HCT116 (cell line): ENCODE data around the gene IL36B. TPM values are rescaled to one million over a fixed set of nuclear protein-coding genes. Genes with fewer than 3 reads are reported as not detected.

ENCODE experiments used
- ATAC-seq: fragments of 200-7000 bp; cut with Tn5 transposase; 2 replicates; pipeline ENCODE4 v1.9.1; 2020; ENCODE audit warnings: mild to moderate bottlenecking, moderate library complexity
- BruUV-seq: library from RNA; stranded (reverse); fragments of 400-500 nt; replicated peaks from 2 replicates; lab custom pipeline; 2021; lab: Mats Ljungman, UMichigan
- CTCF ChIA-PET: fragments of 300-600 bp; sonication (Branson Sonifier 250); formaldehyde crosslinking; loops from one replicate; lab custom pipeline; 2021; ENCODE audit warnings: antibody characterized with exemption; lab: Charles Lee
- POLR2A ChIA-PET: fragments of 300-600, 350-600 bp; sonication (Branson Sonifier 250); formaldehyde crosslinking; loops from one replicate; lab custom pipeline; 2021; ENCODE audit warnings: antibody characterized with exemption; lab: Charles Lee
- RAD21 ChIA-PET, 2 experiments: fragments of 300-600 bp; sonication (Branson Sonifier 250); formaldehyde crosslinking; loops; one replicate each; lab custom pipeline; 2023; ENCODE audit warnings: low total read pairs in 2 of 2; ENCODE audit not compliant: uncharacterized antibody in 2 of 2, unreplicated experiment in 2 of 2, low non-redundant PET in 1 of 2; lab: Charles Lee
- DNase-seq: peaks from one replicate; pipeline ENCODE4 v3.0.0-alpha.2; 2010; ENCODE audit warnings: low read depth, low spot score
- H2AFZ ChIP-seq: fragments of 200-600 bp; shearing (Covaris generic), sonication (generic); 2 replicates; pipeline ENCODE4 v1.6.1; 2017; ENCODE audit warnings: low read depth, mixed run types, mixed read lengths, antibody characterized with exemption, low read length; ENCODE audit not compliant: poor library complexity, severe bottlenecking
- H3K27ac ChIP-seq: 2 replicates; pipeline ENCODE4 v1.5.1; 2012; ENCODE audit warnings: low read depth, low read length
- H3K27me3 ChIP-seq: fragments of 200-600 bp; sonication (generic); 2 replicates; pipeline ENCODE4 v1.6.1; 2016; ENCODE audit warnings: mixed run types, low read length, mixed read lengths; ENCODE audit not compliant: insufficient read depth
- H3K36me3 ChIP-seq, 2 experiments: fragments of 200-500 bp in 1 of 2; fragments of 200-600 bp in 1 of 2; sonication (Bioruptor generic) in 1 of 2; sonication (generic) in 1 of 2; 2 replicates each; pipeline versions ENCODE4 v1.5.1 to v1.6.1; 2014 to 2016; ENCODE audit warnings: low read length in 2 of 2, inconsistent platforms in 1 of 2, mixed read lengths in 1 of 2, mixed run types in 1 of 2; ENCODE audit not compliant: insufficient read depth in 2 of 2, control insufficient read depth in 1 of 2
- H3K4me1 ChIP-seq, 2 experiments: fragments of 200-600 bp in 1 of 2; sonication (generic) in 1 of 2; 2 replicates each; pipeline versions ENCODE4 v1.5.1 to v1.6.1; 2012 to 2017; ENCODE audit warnings: low read length in 2 of 2, inconsistent platforms in 1 of 2, mild to moderate bottlenecking in 1 of 2, mixed read lengths in 1 of 2, mixed run types in 1 of 2, moderate library complexity in 1 of 2; ENCODE audit not compliant: insufficient read depth in 2 of 2, control insufficient read depth in 1 of 2
- H3K4me2 ChIP-seq: fragments of 200-600 bp; sonication (generic); 2 replicates; pipeline ENCODE4 v1.6.1; 2017; ENCODE audit warnings: mixed run types, low read length, mixed read lengths
- H3K4me3 ChIP-seq, 2 experiments: fragments of 200-600 bp in 1 of 2; sonication (generic) in 1 of 2; replicated peaks in 1 of 2; 2 replicates each; pipeline ENCODE4 v1.5.1; 2011 to 2016; ENCODE audit warnings: low read length in 2 of 2, control low read depth in 1 of 2, low read depth in 1 of 2, mild to moderate bottlenecking in 1 of 2, mixed read lengths in 1 of 2, mixed run types in 1 of 2
- H3K79me2 ChIP-seq: fragments of 200-600 bp; sonication (generic); 2 replicates; pipeline ENCODE4 v1.6.1; 2017; ENCODE audit warnings: mild to moderate bottlenecking, mixed run types, low read length, moderate library complexity, mixed read lengths; ENCODE audit not compliant: insufficient read depth
- H3K9ac ChIP-seq: fragments of 200-600 bp; sonication (generic); 2 replicates; pipeline ENCODE4 v1.6.1; 2016; ENCODE audit warnings: low read length, mixed read lengths
- H3K9me2 ChIP-seq: fragments of 200-600 bp; sonication (generic), shearing (Covaris generic); 2 replicates; pipeline ENCODE4 v1.6.1; 2017; ENCODE audit warnings: mixed run types, mild to moderate bottlenecking, moderate library complexity; ENCODE audit not compliant: insufficient read depth
- H3K9me3 ChIP-seq, 2 experiments: fragments of 200-500 bp in 1 of 2; fragments of 200-600 bp in 1 of 2; sonication (Bioruptor generic) in 1 of 2; sonication (generic) in 1 of 2; 2 replicates each; pipeline ENCODE4 v1.6.1; 2014 to 2017; ENCODE audit warnings: low read length in 2 of 2, mixed read lengths in 2 of 2, inconsistent platforms in 1 of 2, low read depth in 1 of 2, mild to moderate bottlenecking in 1 of 2, mixed run types in 1 of 2, moderate library complexity in 1 of 2; ENCODE audit not compliant: control insufficient read depth in 1 of 2, insufficient read depth in 1 of 2
- H4K20me1 ChIP-seq: fragments of 200-600 bp; sonication (generic), shearing (Covaris generic); 2 replicates; pipeline ENCODE4 v1.6.1; 2017; ENCODE audit warnings: mixed run types, mild to moderate bottlenecking, moderate library complexity; ENCODE audit not compliant: insufficient read depth
- CBX3 ChIP-seq: IDR thresholded peaks from 2 replicates; pipeline ENCODE4 v1.6.1; 2012; ENCODE audit warnings: low read depth
- EGR1 ChIP-seq: IDR thresholded peaks from 2 replicates; pipeline ENCODE4 v1.6.1; 2012; ENCODE audit warnings: low read depth
- ELF1 ChIP-seq: IDR thresholded peaks from 2 replicates; pipeline ENCODE4 v1.6.1; 2012; ENCODE audit warnings: low read depth, borderline replicate concordance
- JUND ChIP-seq: IDR thresholded peaks from 2 replicates; pipeline ENCODE4 v1.6.1; 2012
- MAX ChIP-seq: IDR thresholded peaks from 2 replicates; pipeline ENCODE4 v1.6.1; 2012
- POLR2A ChIP-seq: IDR thresholded peaks from 2 replicates; pipeline ENCODE4 v1.7.0; 2011; ENCODE audit warnings: borderline replicate concordance; ENCODE audit not compliant: insufficient read depth, insufficient read length; ENCODE audit errors: extremely low read depth
- SIN3A ChIP-seq: IDR thresholded peaks from 2 replicates; pipeline ENCODE4 v1.6.1; 2012; ENCODE audit warnings: low read depth
- SP1 ChIP-seq: IDR thresholded peaks from 2 replicates; pipeline ENCODE4 v1.6.1; 2012; ENCODE audit warnings: low read depth
- SRF ChIP-seq: IDR thresholded peaks from 2 replicates; pipeline ENCODE4 v1.6.1; 2012; ENCODE audit warnings: low read depth
- TCF7L2 ChIP-seq: IDR thresholded peaks from 2 replicates; pipeline ENCODE4 v1.7.0; 2011; ENCODE audit warnings: borderline replicate concordance, inconsistent platforms; ENCODE audit not compliant: insufficient read depth, insufficient read length; ENCODE audit errors: extremely low read depth
- YY1 ChIP-seq: IDR thresholded peaks from 2 replicates; pipeline ENCODE4 v1.6.1; 2011; ENCODE audit warnings: low read length, low read depth, moderate library complexity, mild to moderate bottlenecking; ENCODE audit not compliant: insufficient replicate concordance; ENCODE audit errors: extremely low read depth
- ZFX ChIP-seq: fragments of 450-650 bp; IDR thresholded peaks from 2 replicates; pipeline ENCODE4 v1.6.1; 2017
- ZNF274 ChIP-seq: fragments of 200-500 bp; sonication (Bioruptor generic); IDR thresholded peaks from 2 replicates; pipeline ENCODE4 v1.6.1; 2014; ENCODE audit warnings: mild to moderate bottlenecking, low read depth, low read length, inconsistent platforms
- intact Hi-C: fragments of 100-400 bp; cut with micrococcal nuclease; formaldehyde crosslinking; loops from 2 replicates; pipeline ENCODE4 v1.10.0; 2022
- total RNA-seq: library from RNA; stranded (reverse); gene quantifications from one replicate; pipeline ENCODE4 v1.2.1, GENCODE V29; 2021; ENCODE audit not compliant: unreplicated experiment
- TF ChIP-seq, protein P1 (sequence below): IDR thresholded peaks from 2 replicates; pipeline ENCODE4 v1.6.1; 2012; ENCODE audit warnings: low read depth

Gene IL36B
- total RNA-seq, 1 experiment from 2014 or later: not detected

- peaks cover 14 to 17% of the 10 kb centered on the region in 2 experiments; a peak in 3 of 4 replicates for H3K9me3 ChIP-seq
- no peak within 1 kb of the TSS for H2AFZ ChIP-seq
- TF ChIP-seq, protein P1, sequence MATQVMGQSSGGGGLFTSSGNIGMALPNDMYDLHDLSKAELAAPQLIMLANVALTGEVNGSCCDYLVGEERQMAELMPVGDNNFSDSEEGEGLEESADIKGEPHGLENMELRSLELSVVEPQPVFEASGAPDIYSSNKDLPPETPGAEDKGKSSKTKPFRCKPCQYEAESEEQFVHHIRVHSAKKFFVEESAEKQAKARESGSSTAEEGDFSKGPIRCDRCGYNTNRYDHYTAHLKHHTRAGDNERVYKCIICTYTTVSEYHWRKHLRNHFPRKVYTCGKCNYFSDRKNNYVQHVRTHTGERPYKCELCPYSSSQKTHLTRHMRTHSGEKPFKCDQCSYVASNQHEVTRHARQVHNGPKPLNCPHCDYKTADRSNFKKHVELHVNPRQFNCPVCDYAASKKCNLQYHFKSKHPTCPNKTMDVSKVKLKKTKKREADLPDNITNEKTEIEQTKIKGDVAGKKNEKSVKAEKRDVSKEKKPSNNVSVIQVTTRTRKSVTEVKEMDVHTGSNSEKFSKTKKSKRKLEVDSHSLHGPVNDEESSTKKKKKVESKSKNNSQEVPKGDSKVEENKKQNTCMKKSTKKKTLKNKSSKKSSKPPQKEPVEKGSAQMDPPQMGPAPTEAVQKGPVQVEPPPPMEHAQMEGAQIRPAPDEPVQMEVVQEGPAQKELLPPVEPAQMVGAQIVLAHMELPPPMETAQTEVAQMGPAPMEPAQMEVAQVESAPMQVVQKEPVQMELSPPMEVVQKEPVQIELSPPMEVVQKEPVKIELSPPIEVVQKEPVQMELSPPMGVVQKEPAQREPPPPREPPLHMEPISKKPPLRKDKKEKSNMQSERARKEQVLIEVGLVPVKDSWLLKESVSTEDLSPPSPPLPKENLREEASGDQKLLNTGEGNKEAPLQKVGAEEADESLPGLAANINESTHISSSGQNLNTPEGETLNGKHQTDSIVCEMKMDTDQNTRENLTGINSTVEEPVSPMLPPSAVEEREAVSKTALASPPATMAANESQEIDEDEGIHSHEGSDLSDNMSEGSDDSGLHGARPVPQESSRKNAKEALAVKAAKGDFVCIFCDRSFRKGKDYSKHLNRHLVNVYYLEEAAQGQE: no peak
- TF ChIP-seq, all 23 proteins: peak for 0
- RAD21 ChIA-PET: no interaction called here
- no peak within 1 kb of the TSS for H3K9ac ChIP-seq
- no peaks in the 10 kb centered on the region for H3K27me3 ChIP-seq
- POLR2A ChIA-PET: no interaction called here
- no TSS peak for BruUV-seq
- H3K27ac ChIP-seq: no peak within 1 kb of the TSS
- no peak for DNase-seq
- no peaks in the 10 kb centered on the region for H4K20me1 ChIP-seq
- H3K4me3 ChIP-seq: no peak within 1 kb of the TSS
- no peaks in the 10 kb centered on the region for H3K9me2 ChIP-seq
- H3K79me2 ChIP-seq: no peaks in the 10 kb centered on the region
- H3K4me1 ChIP-seq: no peaks in the 10 kb centered on the region
- no peak for ATAC-seq
- no peaks in the 10 kb centered on the region for H3K36me3 ChIP-seq
- intact Hi-C loops: no loop called here
- H3K4me2 ChIP-seq: no peak within 1 kb of the TSS
- CTCF ChIA-PET: no interaction called here
Measured at GRCh38 chr2:113005030-113005509, 47.6 kb downstream of the IL36B start, which contains the start of gene IL36A. Gene IL36A, plus strand, starts transcription at chr2:113005459. Its CDS starts 413 bp downstream, at chr2:113005872.

DNA sequence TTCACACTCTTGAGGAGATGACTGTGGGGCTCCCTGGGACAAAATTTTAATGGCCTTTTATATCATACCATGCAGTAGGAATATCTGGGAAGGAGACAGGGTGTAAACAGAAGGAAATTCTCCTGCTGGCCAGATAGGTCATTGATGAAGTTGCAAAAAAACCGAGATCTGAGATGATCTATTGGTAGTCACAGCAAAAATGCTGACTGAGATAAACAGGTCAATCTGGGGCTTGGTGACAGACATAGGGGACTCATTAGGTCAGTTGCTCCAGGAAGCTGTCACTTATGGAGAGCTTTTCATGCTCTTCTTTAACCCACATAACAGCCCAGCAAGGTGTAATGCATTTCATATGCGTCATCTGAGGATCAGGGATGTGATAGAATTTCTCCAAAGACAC lies 50.0 kb downstream of the IL36B start:
- H3K4me3 ChIP-seq: no peak overlapping the region
- TF ChIP-seq EGR1 (no peak), MAX (no peak), ZNF274 (no peak), YY1 (no peak), TCF7L2 (no peak), SIN3A (no peak), SP1 (no peak), CBX3 (no peak), SRF (no peak), ZFX (no peak), POLR2A (no peak), ELF1 (no peak), JUND (no peak)
- TF ChIP-seq, protein P1: no peak
- CTCF ChIA-PET: no interaction called here
- ATAC-seq (no peak), DNase-seq (no peak)
- RAD21 ChIA-PET: no interaction called here
- H3K4me1 ChIP-seq: no peaks in the 10 kb centered on the region
- H2AFZ ChIP-seq: no peak overlapping the region
- H3K9me2 ChIP-seq: no peaks in the 10 kb centered on the region
- intact Hi-C loops: no loop called here
- H3K4me2 ChIP-seq: no peak overlapping the region
- H3K9ac ChIP-seq: no peak overlapping the region
- POLR2A ChIA-PET: no interaction called here
- no peaks in the 10 kb centered on the region for H4K20me1 ChIP-seq
- no TSS peak for BruUV-seq
- H3K27me3 ChIP-seq: no peaks in the 10 kb centered on the region
- no peaks in the 10 kb centered on the region for H3K79me2 ChIP-seq
- H3K36me3 ChIP-seq: no peaks in the 10 kb centered on the region
- H3K27ac ChIP-seq: no peak overlapping the region
- H3K9me3 ChIP-seq: peaks cover 15 to 25% of the 10 kb centered on the region in 2 experiments; a peak in 3 of 4 replicates
